GM20000 (cell line): ENCODE data around the gene MCM8.

Experiments
- DNase-seq: peaks from one replicate; pipeline ENCODE4 v3.0.0; 2012; ENCODE audit warnings: low spot score
- CTCF ChIP-seq: IDR thresholded peaks from 2 replicates; pipeline ENCODE4 v1.5.1; 2012; ENCODE audit warnings: mild to moderate bottlenecking, control low read depth; ENCODE audit errors: extremely low read depth, missing control alignments

The MCM8 gene

GRCh38 chr20:6040958-6041807, 90.7 kb downstream of the MCM8 start:
- DNase-seq: no peak
- no peak for TF ChIP-seq CTCF

GRCh38 chr20:6041808-6042265, 91.4 kb downstream of the MCM8 start:
- no peak for TF ChIP-seq CTCF
- no peak for DNase-seq

- DNase-seq: no peak
- TF ChIP-seq CTCF: no peak
These were observed 93.7 kb downstream of the MCM8 start for GRCh38 chr20:6044115-6044514.

GRCh38 chr20:6045566-6045965, 95.1 kb downstream of the MCM8 start:
- no peak for DNase-seq

GRCh38 chr20:6046432-6046831, 96.0 kb downstream of the MCM8 start:
- no peak for TF ChIP-seq CTCF
- DNase-seq: no peak

More at GRCh38 chr20:6045566-6045965, 95.1 kb downstream of the MCM8 start:
- TF ChIP-seq CTCF: no peak

- TF ChIP-seq CTCF: no peak
- no peak for DNase-seq
These were observed 97.9 kb downstream of the MCM8 start for GRCh38 chr20:6048391-6048790.
